IMR-90 (cell line): ENCODE measurements around the gene USP12.

Experiments
- CEBPB ChIP-seq: IDR thresholded peaks from 2 replicates; pipeline ENCODE4 v1.6.1; 2012; ENCODE audit warnings: low read depth, low read length, improper control_type of control experiment
- CHD1 ChIP-seq: IDR thresholded peaks from 2 replicates; pipeline ENCODE4 v1.6.1; 2012; ENCODE audit warnings: low read depth, low read length, improper control_type of control experiment
- POLR2A ChIP-seq: IDR thresholded peaks from 2 replicates; pipeline ENCODE4 v1.6.1; 2012; ENCODE audit warnings: mild to moderate bottlenecking, low read depth, low read length
- RAD21 ChIP-seq: IDR thresholded peaks from 2 replicates; pipeline ENCODE4 v1.6.1; 2012; ENCODE audit warnings: low read length, improper control_type of control experiment
- RCOR1 ChIP-seq: IDR thresholded peaks from 2 replicates; pipeline ENCODE4 v1.6.1; 2012; ENCODE audit warnings: mild to moderate bottlenecking, low read length, improper control_type of control experiment; ENCODE audit not compliant: insufficient replicate concordance
- USF2 ChIP-seq: fragments of 150-350 bp; IDR thresholded peaks from 2 replicates; pipeline ENCODE4 v1.6.1; 2017; ENCODE audit warnings: mild to moderate bottlenecking, antibody characterized with exemption, low read length, low read depth
- TF ChIP-seq, protein P1 (sequence below): conservative IDR thresholded peaks from 2 replicates; pipeline ENCODE4 v1.5.1; 2012; ENCODE audit warnings: mild to moderate bottlenecking, low read depth, low read length, improper control_type of control experiment

- TF ChIP-seq, protein P1, sequence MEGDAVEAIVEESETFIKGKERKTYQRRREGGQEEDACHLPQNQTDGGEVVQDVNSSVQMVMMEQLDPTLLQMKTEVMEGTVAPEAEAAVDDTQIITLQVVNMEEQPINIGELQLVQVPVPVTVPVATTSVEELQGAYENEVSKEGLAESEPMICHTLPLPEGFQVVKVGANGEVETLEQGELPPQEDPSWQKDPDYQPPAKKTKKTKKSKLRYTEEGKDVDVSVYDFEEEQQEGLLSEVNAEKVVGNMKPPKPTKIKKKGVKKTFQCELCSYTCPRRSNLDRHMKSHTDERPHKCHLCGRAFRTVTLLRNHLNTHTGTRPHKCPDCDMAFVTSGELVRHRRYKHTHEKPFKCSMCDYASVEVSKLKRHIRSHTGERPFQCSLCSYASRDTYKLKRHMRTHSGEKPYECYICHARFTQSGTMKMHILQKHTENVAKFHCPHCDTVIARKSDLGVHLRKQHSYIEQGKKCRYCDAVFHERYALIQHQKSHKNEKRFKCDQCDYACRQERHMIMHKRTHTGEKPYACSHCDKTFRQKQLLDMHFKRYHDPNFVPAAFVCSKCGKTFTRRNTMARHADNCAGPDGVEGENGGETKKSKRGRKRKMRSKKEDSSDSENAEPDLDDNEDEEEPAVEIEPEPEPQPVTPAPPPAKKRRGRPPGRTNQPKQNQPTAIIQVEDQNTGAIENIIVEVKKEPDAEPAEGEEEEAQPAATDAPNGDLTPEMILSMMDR, result no peak
- TF ChIP-seq CEBPB (peak; percentile 84), POLR2A (no peak), RAD21 (no peak), USF2 (no peak), CHD1 (no peak), RCOR1 (no peak)
These were observed 3.3 kb upstream of the USP12 start for GRCh38 chr13:27174766-27175455.
